NT2/D1 (cell line): Measurements from ENCODE around the gene NMRK2.

Experiments used
- DNase-seq: peaks from one replicate; pipeline ENCODE4 v3.0.0-alpha.2; 2011; ENCODE audit warnings: low read depth, low spot score
- H3K27me3 ChIP-seq: 2 replicates; pipeline ENCODE4 v1.6.0; 2011; ENCODE audit warnings: mild to moderate bottlenecking; ENCODE audit not compliant: insufficient read length, insufficient read depth
- H3K36me3 ChIP-seq: 2 replicates; pipeline ENCODE4 v1.6.1; 2011; ENCODE audit warnings: mild to moderate bottlenecking, low read length, mixed read lengths; ENCODE audit not compliant: insufficient read depth, insufficient read length
- H3K4me1 ChIP-seq: 2 replicates; pipeline ENCODE4 v1.5.1; 2011; ENCODE audit not compliant: insufficient read depth, insufficient read length
- H3K4me3 ChIP-seq: 2 replicates; pipeline ENCODE4 v1.5.1; 2011; ENCODE audit warnings: low read depth; ENCODE audit not compliant: insufficient read length
- H3K9ac ChIP-seq: 2 replicates; pipeline ENCODE4 v1.6.0; 2011; ENCODE audit warnings: low read depth; ENCODE audit not compliant: insufficient read length
- H3K9me3 ChIP-seq: 2 replicates; pipeline ENCODE4 v1.5.1; 2011; ENCODE audit warnings: mild to moderate bottlenecking, low read length; ENCODE audit not compliant: insufficient read depth
- SUZ12 ChIP-seq: IDR thresholded peaks from 2 replicates; pipeline ENCODE4 v1.6.1; 2011; ENCODE audit not compliant: insufficient read length, insufficient read depth; ENCODE audit errors: extremely low read depth
- YY1 ChIP-seq: IDR thresholded peaks from 2 replicates; pipeline ENCODE4 v1.6.1; 2011; ENCODE audit not compliant: insufficient read length, insufficient read depth
- ZNF274 ChIP-seq: IDR thresholded peaks from 2 replicates; pipeline ENCODE4 v1.6.1; 2011; ENCODE audit warnings: mild to moderate bottlenecking, low read depth, low read length

Gene NMRK2

GRCh38 chr19:3981736-3982681 is 49.1 kb downstream of the NMRK2 start:
- no peaks in the 10 kb centered on the region for H3K9me3 ChIP-seq
- H3K27me3 ChIP-seq, result no peaks in the 10 kb centered on the region
- H3K36me3 ChIP-seq, result peaks cover 80% of the 10 kb centered on the region
- no peak for DNase-seq
- no peak for TF ChIP-seq YY1
- TF ChIP-seq SUZ12, result no peak
- no peak for TF ChIP-seq ZNF274
- H3K4me3 ChIP-seq, result peak overlapping the region; percentile 9
- peak overlapping the region; percentile 100 for H3K9ac ChIP-seq
- peaks cover 44% of the 10 kb centered on the region for H3K4me1 ChIP-seq

- peaks cover 35% of the 10 kb centered on the region for H3K4me1 ChIP-seq
- no peaks in the 10 kb centered on the region for H3K27me3 ChIP-seq
- DNase-seq, result no peak
- H3K9ac ChIP-seq, result peak overlapping the region; percentile 100
- peak overlapping the region; percentile 99 for H3K4me3 ChIP-seq
- no peaks in the 10 kb centered on the region for H3K9me3 ChIP-seq
- TF ChIP-seq YY1 (no peak), ZNF274 (no peak), SUZ12 (no peak)
- peaks cover 70% of the 10 kb centered on the region for H3K36me3 ChIP-seq
Measured at GRCh38 chr19:3982701-3983541, 50.1 kb downstream of the NMRK2 start.

- no peak for DNase-seq
- TF ChIP-seq SUZ12, result no peak
- no peak for TF ChIP-seq YY1
- no peaks in the 10 kb centered on the region for H3K27me3 ChIP-seq
- H3K4me1 ChIP-seq, result peaks cover 31% of the 10 kb centered on the region
- H3K36me3 ChIP-seq, result peaks cover 65% of the 10 kb centered on the region
- H3K4me3 ChIP-seq, result peak overlapping the region; percentile 99
- peak overlapping the region; percentile 100 for H3K9ac ChIP-seq
- H3K9me3 ChIP-seq, result no peaks in the 10 kb centered on the region
Measured at GRCh38 chr19:3983542-3983914, 50.7 kb downstream of the NMRK2 start.

GRCh38 chr19:3983936-3984583 is 51.2 kb downstream of the NMRK2 start:
- Histone ChIP-seq H3K4me3 (peak overlapping the region; percentile 99), H3K36me3 (peaks cover 60% of the 10 kb centered on the region), H3K9me3 (no peaks in the 10 kb centered on the region), H3K9ac (peak overlapping the region; percentile 100), H3K4me1 (peaks cover 31% of the 10 kb centered on the region), H3K27me3 (no peaks in the 10 kb centered on the region)
- no peak for TF ChIP-seq YY1
- TF ChIP-seq SUZ12, result no peak
- TF ChIP-seq ZNF274, result no peak
- DNase-seq, result no peak

GRCh38 chr19:3984584-3984907 is 51.7 kb downstream of the NMRK2 start:
- no peak for DNase-seq
- Histone ChIP-seq H3K4me3 (peak overlapping the region; percentile 99), H3K4me1 (peaks cover 31% of the 10 kb centered on the region), H3K9ac (peak overlapping the region; percentile 100), H3K36me3 (peaks cover 55% of the 10 kb centered on the region), H3K9me3 (no peaks in the 10 kb centered on the region), H3K27me3 (no peaks in the 10 kb centered on the region)
- no peak for TF ChIP-seq ZNF274
- TF ChIP-seq YY1, result no peak
- no peak for TF ChIP-seq SUZ12

GRCh38 chr19:3984908-3985642 is 52.2 kb downstream of the NMRK2 start, which contains the start of gene EEF2:
TSS of gene EEF2 (minus strand) at chr19:3985463. CDS start at chr19:3985380, 83 bp downstream.
- no peaks in the 10 kb centered on the region for H3K9me3 ChIP-seq
- H3K36me3 ChIP-seq, result peaks cover 50% of the 10 kb centered on the region
- no peak for TF ChIP-seq ZNF274
- TF ChIP-seq SUZ12, result no peak
- TF ChIP-seq YY1, result peak; percentile 49
- DNase-seq, result peak; percentile 76
- H3K4me1 ChIP-seq, result peaks cover 31% of the 10 kb centered on the region
- H3K4me3 ChIP-seq, result peak within 1 kb of the TSS; percentile 99
- H3K27me3 ChIP-seq, result no peaks in the 10 kb centered on the region
- peak within 1 kb of the TSS; percentile 100 for H3K9ac ChIP-seq

GRCh38 chr19:3985643-3986259 is 52.9 kb downstream of the NMRK2 start:
- DNase-seq, result no peak
- H3K36me3 ChIP-seq, result peaks cover 43% of the 10 kb centered on the region
- no peak for TF ChIP-seq YY1
- no peak for TF ChIP-seq SUZ12
- no peak for TF ChIP-seq ZNF274
- peak overlapping the region; percentile 37 for H3K9ac ChIP-seq
- peak overlapping the region; percentile 99 for H3K4me3 ChIP-seq
- H3K27me3 ChIP-seq, result no peaks in the 10 kb centered on the region
- H3K9me3 ChIP-seq, result no peaks in the 10 kb centered on the region
- peaks cover 28% of the 10 kb centered on the region for H3K4me1 ChIP-seq
